Activated T-cell treated with anti-CD3 and anti-CD28 coated beads, Interleukin-2, amount 50 U/mL, for 24 hours (primary cell): ENCODE data around the gene DNMT1.
"Not testable (repeated sequence)": the region's sequence is repeated elsewhere in the genome, so short reads cannot be mapped to it uniquely, and the experiment has no call there.

Source experiments
- DNase-seq: peaks from one replicate; pipeline ENCODE4 v3.0.0-alpha.2; 2020
- H3K27ac Mint-ChIP-seq: 2 replicates; pipeline ENCODE4 v1.8.0; 2020; ENCODE audit warnings: mild to moderate bottlenecking, mixed read lengths
- H3K27me3 Mint-ChIP-seq: 2 replicates; pipeline ENCODE4 v1.8.0; 2020; ENCODE audit warnings: mixed read lengths
- H3K36me3 Mint-ChIP-seq: 2 replicates; pipeline ENCODE4 v1.8.0; 2020; ENCODE audit warnings: low read depth, mixed read lengths
- H3K4me1 Mint-ChIP-seq: 2 replicates; pipeline ENCODE4 v1.8.0; 2020; ENCODE audit warnings: low read depth, mixed read lengths
- H3K4me3 Mint-ChIP-seq: 2 replicates; pipeline ENCODE4 v1.8.0; 2020; ENCODE audit warnings: mild to moderate bottlenecking, moderate library complexity, mixed read lengths
- H3K9me3 Mint-ChIP-seq: 2 replicates; pipeline ENCODE4 v1.8.0; 2020; ENCODE audit warnings: mixed read lengths

The DNMT1 gene

DNA sequence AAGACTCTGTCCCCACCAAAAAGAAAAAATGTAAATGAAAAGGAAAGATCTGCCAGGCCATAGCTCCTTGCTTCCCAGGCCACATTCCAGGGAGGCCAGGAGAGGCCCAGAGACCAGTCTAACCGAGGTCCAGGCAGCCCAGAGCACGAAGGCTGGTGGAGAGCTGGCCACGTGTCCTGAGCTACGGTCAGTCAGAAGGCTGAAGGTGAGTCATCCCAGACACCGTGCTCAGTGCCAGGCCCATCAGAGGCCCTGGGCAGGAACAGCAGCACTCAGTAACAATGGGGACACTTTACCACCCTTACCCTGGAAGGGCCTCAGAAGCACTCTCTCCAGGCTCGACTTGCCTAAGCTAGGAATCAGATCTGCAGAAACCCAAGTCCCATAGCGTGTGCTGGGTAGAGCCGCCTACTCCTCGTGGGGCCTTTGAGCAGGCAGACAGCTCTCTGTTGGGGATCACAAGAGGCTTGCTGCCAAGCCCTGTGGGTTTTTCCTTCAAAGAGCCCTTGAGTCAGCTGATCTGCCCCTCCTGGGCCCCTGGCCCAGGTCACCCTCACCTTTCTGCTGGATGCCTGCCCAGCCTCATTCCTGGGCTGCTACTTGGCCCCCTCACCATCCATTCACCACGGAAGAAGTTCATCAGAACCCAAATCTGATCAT, 11.6 kb upstream of the DNMT1 start:
- Mint-ChIP-seq H3K27me3 (no peaks in the 10 kb centered on the region), H3K9me3 (peaks cover 2% of the 10 kb centered on the region), H3K36me3 (no peaks in the 10 kb centered on the region), H3K4me3 (no peak overlapping the region), H3K4me1 (no peaks in the 10 kb centered on the region), H3K27ac (no peak overlapping the region)
- DNase-seq = no peak

DNA sequence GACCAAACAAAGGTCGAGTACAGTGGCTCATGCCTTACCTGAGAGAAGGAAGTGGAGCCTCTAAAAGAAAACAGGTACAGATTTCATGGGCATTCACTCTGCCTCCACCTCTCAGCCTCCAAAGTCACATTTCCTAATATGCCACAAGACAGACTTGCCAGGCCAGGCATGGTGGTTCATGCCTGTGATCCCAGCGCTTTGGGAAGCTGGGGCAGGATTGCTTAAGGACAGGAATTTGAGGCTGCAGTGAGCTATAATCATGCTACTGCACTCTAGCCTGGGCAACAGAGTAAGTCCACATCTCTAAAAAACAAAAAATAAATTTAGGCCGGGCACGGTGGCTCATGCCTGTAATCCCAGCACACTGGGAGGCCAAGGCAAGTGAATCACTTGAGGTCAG, 10.9 kb upstream of the DNMT1 start:
- Mint-ChIP-seq H3K4me3 (no peak overlapping the region), H3K4me1 (no peaks in the 10 kb centered on the region), H3K27ac (no peak overlapping the region), H3K9me3 (peaks cover 2% of the 10 kb centered on the region), H3K27me3 (no peaks in the 10 kb centered on the region), H3K36me3 (no peaks in the 10 kb centered on the region)
- no peak for DNase-seq

DNA sequence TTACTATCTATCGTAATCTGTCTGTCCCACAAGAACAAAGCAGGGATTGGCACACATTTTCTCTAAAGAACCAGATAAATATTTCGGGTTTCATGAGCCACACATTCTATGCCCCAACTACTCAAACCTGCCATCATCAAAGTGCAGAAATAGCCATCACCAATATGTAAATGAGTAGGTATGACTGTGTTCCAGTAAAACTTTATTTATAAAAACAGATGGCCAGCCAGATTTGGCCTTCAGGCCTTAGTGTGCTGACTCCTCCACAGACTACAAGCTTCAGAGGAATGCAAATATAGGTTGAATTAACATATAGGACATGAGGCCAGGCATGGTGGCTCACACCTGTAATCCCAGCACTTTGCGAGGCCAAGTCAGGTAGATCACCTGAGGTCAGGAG, 8.9 kb upstream of the DNMT1 start:
- Mint-ChIP-seq H3K9me3 (peaks cover 2% of the 10 kb centered on the region), H3K27ac (no peak overlapping the region), H3K27me3 (no peaks in the 10 kb centered on the region), H3K4me3 (no peak overlapping the region), H3K4me1 (peaks cover 7% of the 10 kb centered on the region), H3K36me3 (no peaks in the 10 kb centered on the region)
- no peak for DNase-seq

DNA sequence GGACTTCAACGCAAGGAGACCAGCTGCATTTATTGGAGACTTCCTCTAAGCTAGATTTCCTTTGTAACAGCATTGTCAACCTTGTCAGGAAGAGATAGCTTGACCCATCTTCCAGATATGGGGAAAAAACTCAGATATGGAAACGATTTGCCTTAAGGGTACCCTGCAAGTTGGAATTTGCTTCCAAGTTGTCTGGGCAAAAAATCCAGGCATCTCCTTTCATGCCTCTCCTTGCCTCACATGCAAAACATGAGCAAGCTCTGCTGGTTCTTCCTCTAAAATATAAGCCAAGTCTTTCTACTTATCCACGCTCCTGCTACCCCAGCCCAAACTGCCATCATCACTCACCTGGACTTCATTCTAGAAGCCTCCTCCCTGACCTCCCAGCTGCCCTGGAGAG, 6.4 kb upstream of the DNMT1 start:
- no peaks in the 10 kb centered on the region for H3K27me3 Mint-ChIP-seq
- H3K4me1 Mint-ChIP-seq = peaks cover 13% of the 10 kb centered on the region
- no peaks in the 10 kb centered on the region for H3K9me3 Mint-ChIP-seq
- no peak overlapping the region for H3K4me3 Mint-ChIP-seq
- no peak for DNase-seq
- H3K36me3 Mint-ChIP-seq = no peaks in the 10 kb centered on the region
- H3K27ac Mint-ChIP-seq = no peak overlapping the region

DNA sequence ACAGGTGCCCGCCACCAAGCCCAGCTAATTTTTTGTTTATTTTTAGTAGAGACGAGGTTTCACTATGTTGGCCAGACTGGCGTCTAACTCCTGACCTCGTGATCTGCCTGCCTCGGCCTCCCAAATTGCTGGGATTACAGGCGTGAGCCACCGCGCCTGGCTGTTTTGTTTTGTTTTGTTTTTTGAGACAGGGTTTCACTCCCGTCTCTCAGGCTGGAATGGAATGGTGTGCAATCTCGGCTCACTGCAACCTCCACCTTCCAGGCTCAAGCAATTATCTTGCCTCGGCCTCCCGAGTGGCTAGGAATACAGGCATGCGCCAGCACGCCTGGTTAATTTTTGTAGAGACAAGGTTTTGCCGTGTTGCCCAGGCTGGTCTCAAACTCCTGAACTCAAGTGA, 5.3 kb upstream of the DNMT1 start:
- not testable (repeated sequence) for H3K27ac Mint-ChIP-seq

DNA sequence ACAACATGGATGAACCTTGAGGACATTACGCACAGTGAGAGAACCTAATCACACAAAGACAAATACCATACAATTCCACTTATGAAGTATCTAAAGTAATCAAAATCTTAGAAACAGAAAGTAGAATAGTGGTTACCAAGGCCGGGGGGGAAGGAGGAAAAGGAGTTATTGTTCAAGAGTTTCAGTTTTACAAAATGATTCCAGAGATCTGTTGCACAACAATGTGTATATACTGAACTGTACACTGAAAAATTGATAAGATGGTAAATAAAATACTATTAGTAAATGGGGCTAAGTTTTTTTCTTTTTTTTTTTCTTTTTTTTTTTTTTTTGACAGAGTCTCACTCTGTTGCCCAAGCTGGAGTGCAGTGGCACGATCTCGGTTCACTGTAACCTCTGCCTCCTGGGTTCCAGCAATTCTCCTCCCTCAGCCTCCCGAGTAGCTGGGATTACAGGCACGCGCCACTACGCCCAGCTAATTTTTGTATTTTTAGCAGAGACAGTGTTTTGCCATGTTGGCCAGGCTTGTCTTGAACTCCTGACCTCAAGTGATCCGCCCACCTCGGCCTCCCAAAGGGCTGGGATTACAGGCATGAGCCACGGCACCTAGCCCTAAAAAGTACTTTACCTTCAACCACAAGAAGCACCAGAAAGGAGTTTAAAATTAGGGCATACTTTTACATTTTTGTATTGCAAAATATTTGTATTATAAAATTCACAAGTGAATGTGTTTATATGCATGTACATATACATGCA, 4.3 kb upstream of the DNMT1 start:
- not testable (repeated sequence) for DNase-seq, H3K27me3 Mint-ChIP-seq, H3K36me3 Mint-ChIP-seq, H3K9me3 Mint-ChIP-seq
- Mint-ChIP-seq H3K4me3 (peak overlapping the region; percentile 16), H3K4me1 (peaks cover 21% of the 10 kb centered on the region), H3K27ac (peak overlapping the region; percentile 0)

More for the DNA sequence above, 5.3 kb upstream of the DNMT1 start:
- not testable (repeated sequence) for H3K9me3 Mint-ChIP-seq, H3K4me3 Mint-ChIP-seq, H3K36me3 Mint-ChIP-seq, H3K27me3 Mint-ChIP-seq, DNase-seq
- H3K4me1 Mint-ChIP-seq = peaks cover 18% of the 10 kb centered on the region

DNA sequence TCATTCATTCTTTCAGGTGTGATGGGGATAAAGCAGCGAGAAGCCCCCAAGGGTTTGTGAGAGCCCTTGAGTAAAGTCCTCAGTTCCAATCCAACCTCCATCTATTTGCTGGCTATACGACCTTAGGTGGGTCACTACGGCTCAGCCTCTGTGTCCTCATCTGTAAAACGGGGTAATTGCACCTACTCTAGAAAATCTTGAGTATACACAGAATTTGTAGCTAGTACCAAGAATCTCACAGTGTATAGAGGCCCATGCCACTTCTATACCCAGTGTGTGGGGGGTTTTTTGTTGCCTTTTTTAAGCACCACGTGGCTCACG, 406 bp upstream of the DNMT1 start:
- DNase-seq = no peak
- Mint-ChIP-seq H3K36me3 (peaks cover 41% of the 10 kb centered on the region), H3K4me3 (peak overlapping the region; percentile 98), H3K9me3 (no peaks in the 10 kb centered on the region), H3K27ac (peak overlapping the region; percentile 98), H3K4me1 (peaks cover 49% of the 10 kb centered on the region), H3K27me3 (no peaks in the 10 kb centered on the region)

DNA sequence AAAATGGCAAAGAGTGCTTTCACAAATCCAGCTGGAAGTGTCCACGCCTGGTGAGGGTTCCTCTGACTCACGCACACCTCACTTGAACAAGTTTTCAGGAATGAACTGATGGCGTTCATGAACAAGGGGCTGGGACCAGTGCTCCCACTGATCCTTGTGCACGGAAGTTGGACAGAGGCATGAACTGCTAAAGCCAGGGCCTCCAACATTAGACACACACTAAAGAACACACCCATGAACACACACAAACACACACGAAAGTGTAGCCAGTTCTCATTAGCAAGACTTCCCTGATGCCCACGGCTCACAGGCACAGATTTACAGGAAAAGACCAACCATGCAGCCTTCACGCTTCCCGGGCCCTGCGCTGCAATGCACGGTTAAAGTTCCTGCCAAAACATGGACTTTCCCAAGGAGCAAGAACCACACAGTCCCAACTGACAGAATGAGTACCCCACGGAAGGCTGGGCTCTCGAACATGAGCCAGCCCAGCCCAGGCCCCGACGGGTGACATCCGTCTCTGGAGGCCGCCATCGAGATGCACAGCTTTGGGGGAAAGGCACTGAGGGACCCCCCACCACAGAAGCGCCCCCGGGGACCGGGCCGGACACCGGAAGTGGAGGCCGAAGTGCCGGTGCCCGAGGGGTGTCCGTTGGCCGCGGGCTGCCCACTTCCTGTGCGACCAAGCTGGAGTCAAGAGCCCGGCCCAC, 808 bp downstream of the DNMT1 start:
- H3K36me3 Mint-ChIP-seq = peaks cover 51% of the 10 kb centered on the region
- peak overlapping the region; percentile 98 for H3K27ac Mint-ChIP-seq
- H3K9me3 Mint-ChIP-seq = no peaks in the 10 kb centered on the region
- no peaks in the 10 kb centered on the region for H3K27me3 Mint-ChIP-seq
- peak overlapping the region; percentile 98 for H3K4me3 Mint-ChIP-seq
- H3K4me1 Mint-ChIP-seq = peaks cover 53% of the 10 kb centered on the region
- DNase-seq = no peak

DNA sequence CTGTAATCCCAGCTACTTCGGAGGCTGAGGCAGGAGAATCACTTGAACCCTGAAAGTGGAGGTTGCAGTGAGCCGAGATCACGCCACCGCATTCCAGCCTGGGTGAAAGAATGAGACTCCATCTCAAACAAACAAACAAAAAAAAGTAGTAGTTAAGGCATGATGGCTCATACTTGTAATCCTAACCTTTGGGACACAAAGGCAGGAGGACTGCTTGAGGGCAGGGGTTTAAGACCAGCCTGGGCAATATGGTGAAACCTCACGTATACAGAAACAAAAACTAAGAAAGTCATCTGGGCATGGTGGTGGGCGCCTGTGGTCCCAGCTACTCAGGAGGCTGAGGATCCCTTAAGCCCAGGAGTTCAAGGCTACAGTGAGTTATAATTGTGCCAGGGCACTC, 1.8 kb downstream of the DNMT1 start:
- peaks cover 59% of the 10 kb centered on the region for H3K4me1 Mint-ChIP-seq
- H3K36me3 Mint-ChIP-seq = peaks cover 61% of the 10 kb centered on the region
- H3K4me3 Mint-ChIP-seq = peak overlapping the region; percentile 98
- no peaks in the 10 kb centered on the region for H3K9me3 Mint-ChIP-seq
- no peaks in the 10 kb centered on the region for H3K27me3 Mint-ChIP-seq
- peak overlapping the region; percentile 98 for H3K27ac Mint-ChIP-seq
- DNase-seq = no peak

DNA sequence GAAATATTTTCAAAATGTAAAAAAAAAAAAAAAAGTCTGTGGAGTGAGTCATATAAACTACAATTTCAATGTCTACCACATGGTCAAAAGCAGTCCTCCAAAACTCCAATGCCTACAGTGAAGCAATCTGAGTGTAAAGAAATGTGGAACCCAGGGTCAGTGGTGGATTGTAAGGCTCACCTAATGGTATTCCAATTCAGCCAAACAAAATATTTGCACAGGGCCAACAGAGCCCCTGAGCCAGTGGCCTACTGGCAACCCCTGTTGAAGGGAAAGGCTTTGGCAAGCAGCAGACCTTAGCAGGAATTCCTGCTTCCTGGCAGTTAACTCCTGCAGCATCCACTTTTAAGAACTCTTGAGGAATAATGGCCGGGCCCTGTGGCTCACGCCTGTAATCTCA, 3.4 kb downstream of the DNMT1 start:
- Mint-ChIP-seq H3K36me3 (peaks cover 76% of the 10 kb centered on the region), H3K4me3 (peak overlapping the region; percentile 38), H3K27me3 (no peaks in the 10 kb centered on the region), H3K27ac (peak overlapping the region; percentile 64), H3K4me1 (peaks cover 63% of the 10 kb centered on the region), H3K9me3 (no peaks in the 10 kb centered on the region)
- no peak for DNase-seq

DNA sequence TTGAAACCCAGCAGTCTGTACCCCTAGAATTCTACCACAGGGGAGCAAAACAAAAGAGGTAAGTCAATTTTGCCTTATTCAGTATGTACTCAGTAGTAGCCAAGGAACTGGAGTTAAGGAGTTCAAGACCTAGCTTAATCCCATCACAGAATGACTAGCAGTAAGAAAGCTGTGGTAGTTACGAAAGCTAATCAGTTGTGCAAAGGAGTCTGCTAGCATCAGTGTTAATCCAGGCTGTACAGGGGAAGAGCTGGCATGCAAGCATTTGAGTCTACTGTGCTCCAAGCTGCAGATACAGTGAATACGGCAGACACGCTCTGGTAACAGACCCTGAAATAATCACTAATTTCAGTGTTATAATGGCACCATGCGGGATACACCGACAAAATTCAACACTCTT, 4.7 kb downstream of the DNMT1 start:
- Mint-ChIP-seq H3K4me3 (peak overlapping the region; percentile 11), H3K4me1 (peaks cover 61% of the 10 kb centered on the region), H3K9me3 (no peaks in the 10 kb centered on the region), H3K36me3 (peaks cover 89% of the 10 kb centered on the region), H3K27ac (peak overlapping the region; percentile 65), H3K27me3 (no peaks in the 10 kb centered on the region)
- DNase-seq = no peak

DNA sequence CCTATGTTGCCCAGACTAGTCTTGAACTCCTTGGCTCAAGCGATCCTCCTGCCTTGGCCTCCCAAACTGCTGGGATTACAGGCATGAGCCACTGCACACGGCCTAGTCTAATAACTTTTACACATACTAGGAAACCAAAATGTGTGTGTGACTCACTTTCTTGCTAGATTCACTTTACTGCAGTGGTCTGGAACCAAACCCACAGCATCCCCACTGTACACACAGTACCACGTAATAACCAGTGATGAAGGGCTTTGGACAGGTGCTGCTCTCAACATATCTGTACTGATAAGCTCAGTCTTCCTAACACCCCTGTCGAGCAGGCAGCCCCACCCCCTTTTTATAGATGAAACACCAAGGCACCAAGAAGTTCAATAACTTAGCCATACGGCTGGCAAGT, 5.1 kb downstream of the DNMT1 start:
- Mint-ChIP-seq H3K27me3 (no peaks in the 10 kb centered on the region), H3K4me3 (peak overlapping the region; percentile 11), H3K4me1 (peaks cover 62% of the 10 kb centered on the region), H3K27ac (peak overlapping the region; percentile 65), H3K36me3 (peaks cover 91% of the 10 kb centered on the region), H3K9me3 (no peaks in the 10 kb centered on the region)
- DNase-seq = no peak

DNA sequence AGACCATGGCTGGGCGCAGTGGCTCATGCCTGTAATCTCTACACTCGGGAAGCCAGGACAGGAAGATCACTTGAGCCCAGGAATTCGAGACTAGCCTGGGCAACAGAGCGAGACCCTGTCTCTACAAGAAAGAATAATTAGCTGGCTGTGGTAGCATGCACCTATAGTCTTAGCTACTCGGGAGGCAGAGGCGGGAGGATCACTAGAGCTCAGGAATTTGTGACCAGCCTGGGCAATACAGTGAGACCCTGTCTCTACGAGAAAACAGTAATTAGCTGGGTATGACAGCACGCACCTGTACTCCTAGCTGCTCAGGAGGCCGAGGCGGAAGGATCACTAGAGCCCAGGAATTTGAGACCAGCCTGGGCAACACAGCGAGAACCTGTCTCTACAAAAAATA, 7.4 kb downstream of the DNMT1 start:
- Mint-ChIP-seq H3K4me1 (peaks cover 55% of the 10 kb centered on the region), H3K9me3 (no peaks in the 10 kb centered on the region), H3K27ac (peak overlapping the region; percentile 1), H3K36me3 (peaks cover 83% of the 10 kb centered on the region), H3K27me3 (no peaks in the 10 kb centered on the region), H3K4me3 (no peak overlapping the region)
- DNase-seq = no peak

DNA sequence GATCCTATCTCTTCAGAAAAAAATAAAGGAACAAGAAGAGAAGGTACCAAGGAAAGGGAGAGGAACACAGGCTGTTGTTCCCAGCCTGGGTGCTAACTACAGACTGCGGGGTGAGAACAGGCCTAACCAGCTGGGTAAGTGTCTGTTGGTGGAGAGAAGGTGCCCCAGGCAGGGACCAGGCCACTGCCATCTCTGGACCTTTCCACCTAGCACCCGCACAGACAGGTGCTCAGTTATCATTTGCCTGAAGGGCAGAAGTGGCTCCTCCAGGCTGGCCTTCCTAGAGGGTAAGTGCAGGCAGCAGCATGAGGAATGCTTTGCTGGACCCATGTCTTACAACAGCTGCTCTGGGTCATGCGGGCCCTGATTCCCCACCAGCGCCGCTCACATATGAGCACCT, 10.1 kb downstream of the DNMT1 start:
- H3K4me1 Mint-ChIP-seq = peaks cover 37% of the 10 kb centered on the region
- no peaks in the 10 kb centered on the region for H3K27me3 Mint-ChIP-seq
- peak overlapping the region; percentile 80 for H3K27ac Mint-ChIP-seq
- peaks cover 82% of the 10 kb centered on the region for H3K36me3 Mint-ChIP-seq
- DNase-seq = no peak
- H3K4me3 Mint-ChIP-seq = no peak overlapping the region
- H3K9me3 Mint-ChIP-seq = no peaks in the 10 kb centered on the region

DNA sequence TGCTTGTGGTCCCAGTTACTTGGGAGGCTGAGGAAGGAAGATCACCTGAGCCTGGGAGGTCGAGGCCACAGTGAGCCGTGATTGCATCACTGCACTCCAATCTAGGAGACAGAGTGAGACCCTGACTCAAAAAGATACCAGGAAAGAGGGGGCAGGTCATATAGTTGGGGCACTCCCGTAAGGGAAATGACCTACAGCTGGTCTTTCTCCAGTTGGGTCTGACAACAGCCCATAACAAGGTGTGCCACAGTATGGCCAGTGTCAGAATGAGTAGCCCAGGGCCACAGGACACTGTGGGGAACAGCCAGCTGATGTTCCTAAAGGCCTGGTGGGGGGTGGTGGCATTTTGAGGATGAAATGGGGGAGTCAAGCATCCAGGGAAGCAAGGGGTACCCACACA, 10.8 kb downstream of the DNMT1 start:
- peak overlapping the region; percentile 80 for H3K27ac Mint-ChIP-seq
- H3K9me3 Mint-ChIP-seq = no peaks in the 10 kb centered on the region
- no peak overlapping the region for H3K4me3 Mint-ChIP-seq
- peaks cover 85% of the 10 kb centered on the region for H3K36me3 Mint-ChIP-seq
- H3K27me3 Mint-ChIP-seq = no peaks in the 10 kb centered on the region
- no peak for DNase-seq
- peaks cover 34% of the 10 kb centered on the region for H3K4me1 Mint-ChIP-seq
